PFSK-1 (cell line): ENCODE measurements around the gene CD300E.

Experiments
- FOXP2 ChIP-seq: optimal IDR thresholded peaks from 2 replicates; pipeline ENCODE3; 2011; ENCODE audit warnings: borderline replicate concordance, control low read depth, inconsistent platforms; ENCODE audit not compliant: insufficient read depth; ENCODE audit errors: extremely low read length, extremely low read depth
- POLR2AphosphoS5 ChIP-seq: IDR thresholded peaks from 2 replicates; pipeline ENCODE4 v1.6.1; 2012; ENCODE audit warnings: low read depth, mild to moderate bottlenecking, control low read depth, low read length, moderate library complexity
- REST ChIP-seq, 2 experiments: IDR thresholded peaks; 2 replicates each; pipeline versions ENCODE4 v1.6.1 to v1.8.0; 2011 to 2012; ENCODE audit warnings: low read depth in 2 of 2, low read length in 2 of 2, control low read depth in 1 of 2, inconsistent platforms in 1 of 2, mild to moderate bottlenecking in 1 of 2, moderate library complexity in 1 of 2; ENCODE audit not compliant: insufficient read depth in 1 of 2
- SIN3A ChIP-seq: IDR thresholded peaks from 2 replicates; pipeline ENCODE4 v1.6.1; 2012; ENCODE audit warnings: mild to moderate bottlenecking, low read length, moderate library complexity, borderline replicate concordance; ENCODE audit not compliant: insufficient read depth
- TAF1 ChIP-seq: IDR thresholded peaks from 2 replicates; pipeline ENCODE4 v1.6.1; 2012; ENCODE audit warnings: low read length, control low read depth, borderline replicate concordance; ENCODE audit not compliant: insufficient read depth

Gene CD300E

DNA sequence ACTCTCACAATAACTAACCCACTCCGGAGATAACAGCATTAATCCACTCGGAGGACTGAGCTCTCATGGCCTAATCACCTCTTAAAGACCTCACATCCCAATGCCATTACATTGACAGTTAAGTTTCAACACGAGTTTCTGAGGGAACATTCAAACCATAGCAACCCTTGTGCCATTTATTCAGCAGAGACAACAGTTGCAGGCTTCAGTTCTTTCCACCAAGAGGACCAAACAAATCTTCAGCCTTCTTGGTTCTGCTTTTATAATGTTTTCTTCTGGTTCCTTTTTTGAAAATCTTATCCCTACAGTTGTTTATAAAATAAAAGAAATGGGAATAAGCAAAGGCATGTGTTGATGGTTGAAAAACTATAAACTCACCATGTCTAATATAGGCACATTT lies 2.1 kb upstream of the CD300E start:
- no peak for TF ChIP-seq TAF1

- no peak for TF ChIP-seq TAF1
- no peak for TF ChIP-seq POLR2AphosphoS5
- no peak for TF ChIP-seq REST (IDR thresholded peaks at IDR 0.05; ENCODE audit: insufficient read depth in 1 of 2, low read depth in 2 of 2, low read length in 2 of 2)
- no peak for TF ChIP-seq SIN3A
- no peak for TF ChIP-seq FOXP2
These were observed 593 bp upstream of the CD300E start for GRCh38 chr17:74624131-74624530.

DNA sequence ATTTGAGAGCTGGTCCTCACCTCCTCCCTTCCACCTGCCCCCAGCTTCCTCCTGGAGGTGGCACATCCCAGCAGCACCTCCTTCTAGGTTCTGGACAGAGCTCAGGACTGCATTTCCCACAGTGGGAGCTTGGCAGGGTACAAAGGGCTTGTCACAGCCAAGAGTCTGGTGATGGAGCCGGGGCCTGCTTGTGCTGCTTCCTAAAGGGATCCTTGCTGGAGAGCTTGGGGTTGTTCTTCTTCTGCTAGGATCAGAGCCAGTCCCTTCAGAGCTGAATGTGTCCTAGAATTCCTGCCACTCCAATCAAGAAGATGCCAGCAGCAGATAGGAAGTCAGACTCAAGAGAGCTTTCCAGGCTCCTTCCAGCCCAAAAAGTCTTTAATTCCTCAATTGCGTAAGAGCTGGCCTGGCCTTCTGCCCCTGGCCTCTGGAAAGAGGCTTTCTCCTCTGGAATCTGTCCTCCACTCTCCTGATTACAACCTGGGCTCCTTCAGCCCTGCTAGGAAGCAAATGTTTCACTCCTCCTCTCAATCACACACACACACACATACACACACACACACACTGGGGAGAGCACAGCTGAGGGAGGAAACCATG lies 4.4 kb downstream of the CD300E start:
- no peak for TF ChIP-seq POLR2AphosphoS5
- TF ChIP-seq REST (IDR thresholded peaks at IDR 0.05; ENCODE audit: insufficient read depth in 1 of 2, low read depth in 2 of 2, low read length in 2 of 2), result no peak
- TF ChIP-seq FOXP2, result no peak
- TF ChIP-seq TAF1, result no peak
- no peak for TF ChIP-seq SIN3A

- TF ChIP-seq FOXP2 (no peak), TAF1 (no peak), POLR2AphosphoS5 (no peak), REST (IDR thresholded peaks at IDR 0.05; ENCODE audit: insufficient read depth in 1 of 2, low read depth in 2 of 2, low read length in 2 of 2) (no peak), SIN3A (no peak)
These were observed 5.1 kb downstream of the CD300E start for GRCh38 chr17:74618451-74618850.

GRCh38 chr17:74616696-74617095 lies 6.8 kb downstream of the CD300E start:
- no peak for TF ChIP-seq REST (IDR thresholded peaks at IDR 0.05; ENCODE audit: insufficient read depth in 1 of 2, low read depth in 2 of 2, low read length in 2 of 2)
- TF ChIP-seq TAF1, result no peak
- TF ChIP-seq SIN3A, result no peak
- TF ChIP-seq POLR2AphosphoS5, result no peak
- TF ChIP-seq FOXP2, result no peak
